Panc1 (cell line): ENCODE data around the gene ADCY7. TPM values are rescaled to one million over a fixed set of nuclear protein-coding genes. Genes with fewer than 3 reads are reported as not detected.

Source experiments
- ATAC-seq: fragments of 200-7000 bp; cut with Tn5 transposase; 2 replicates; pipeline ENCODE4 v1.9.1; 2020; ENCODE audit warnings: mild to moderate bottlenecking, moderate library complexity
- BruUV-seq: library from RNA; stranded (reverse); fragments of 400-500 nt; replicated peaks from 2 replicates; lab custom pipeline; 2021; lab: Mats Ljungman, UMichigan
- CTCF ChIA-PET: fragments of 300-600 bp; sonication (Branson Sonifier 250); formaldehyde crosslinking; loops from one replicate; lab custom pipeline; 2022; ENCODE audit warnings: antibody characterized with exemption; lab: Charles Lee
- POLR2A ChIA-PET: fragments of 300-600 bp; sonication (Branson Sonifier 250); formaldehyde crosslinking; loops from one replicate; lab custom pipeline; 2022; ENCODE audit warnings: antibody characterized with exemption; lab: Charles Lee
- DNase-seq: peaks from one replicate; pipeline ENCODE4 v3.0.0-alpha.2; 2010; ENCODE audit warnings: low read depth, low spot score
- H3K27ac ChIP-seq: 2 replicates; pipeline ENCODE4 v1.5.1; 2011; ENCODE audit warnings: mild to moderate bottlenecking, low read length, inconsistent platforms
- H3K27me3 ChIP-seq: fragments of 200-500 bp; sonication (Bioruptor generic); 2 replicates; pipeline ENCODE4 v1.6.0; 2014; ENCODE audit warnings: low read length, inconsistent platforms; ENCODE audit not compliant: control insufficient read depth, insufficient read depth
- H3K36me3 ChIP-seq: fragments of 200-500 bp; sonication (Bioruptor generic); 2 replicates; pipeline ENCODE4 v1.5.1; 2014; ENCODE audit warnings: inconsistent platforms, mild to moderate bottlenecking, low read length, moderate library complexity; ENCODE audit not compliant: control insufficient read depth, insufficient read depth
- H3K4me1 ChIP-seq: 2 replicates; pipeline ENCODE4 v1.5.1; 2011; ENCODE audit warnings: inconsistent platforms, mild to moderate bottlenecking, low read length, moderate library complexity; ENCODE audit not compliant: control insufficient read depth, insufficient read depth
- H3K4me3 ChIP-seq, 2 experiments: 2 replicates each; pipeline ENCODE4 v1.5.1; 2011 to 2012; ENCODE audit warnings: low read depth in 2 of 2, low read length in 2 of 2, mild to moderate bottlenecking in 2 of 2, inconsistent platforms in 1 of 2, moderate library complexity in 1 of 2
- H3K9me3 ChIP-seq: fragments of 200-500 bp; sonication (Bioruptor generic); 2 replicates; pipeline ENCODE4 v1.5.1; 2014; ENCODE audit warnings: low read depth, mild to moderate bottlenecking, inconsistent platforms, low read length, moderate library complexity; ENCODE audit not compliant: control insufficient read depth, insufficient read depth
- CTCF ChIP-seq: fragments of 450-650 bp; IDR thresholded peaks from 2 replicates; pipeline ENCODE4 v1.5.1; 2017; ENCODE audit warnings: mild to moderate bottlenecking
- POLR2AphosphoS5 ChIP-seq: IDR thresholded peaks from 2 replicates; pipeline ENCODE4 v1.6.1; 2012; ENCODE audit warnings: mild to moderate bottlenecking, low read depth, low read length, moderate library complexity
- REST ChIP-seq, 2 experiments: IDR thresholded peaks; 2 replicates each; pipeline ENCODE4 v1.6.1; 2011 to 2012; ENCODE audit warnings: low read depth in 2 of 2, control low read depth in 1 of 2, low read length in 1 of 2, mild to moderate bottlenecking in 1 of 2, moderate library complexity in 1 of 2; ENCODE audit not compliant: insufficient read depth in 1 of 2
- SIN3A ChIP-seq: IDR thresholded peaks from 2 replicates; pipeline ENCODE4 v1.6.1; 2012; ENCODE audit warnings: low read depth, mild to moderate bottlenecking, low read length, moderate library complexity, borderline replicate concordance; ENCODE audit not compliant: insufficient read depth
- TCF7L2 ChIP-seq: IDR thresholded peaks from 2 replicates; pipeline ENCODE4 v1.6.1; 2011; ENCODE audit warnings: mild to moderate bottlenecking, low read depth, low read length, inconsistent platforms
- in situ Hi-C: cut with HindIII; loops from 2 replicates; pipeline ENCODE4 v1.10.0; 2016; ENCODE audit warnings: low sequenced_read_pairs, low pct_unique_long_range_greater_than_20kb
- intact Hi-C: fragments of 100-400 bp; cut with micrococcal nuclease; formaldehyde crosslinking; loops from one replicate; pipeline ENCODE4 v1.10.0; 2022; ENCODE audit not compliant: unreplicated experiment
- total RNA-seq: library from RNA; stranded (reverse); gene quantifications from one replicate; pipeline ENCODE4 v1.2.1, GENCODE V29; 2021; ENCODE audit not compliant: unreplicated experiment

The ADCY7 gene
- total RNA-seq, 1 experiment from 2014 or later: 6.3 TPM

GRCh38 chr16:50263060-50263909 lies 3.1 kb upstream of the ADCY7 start:
- POLR2A ChIA-PET: no interaction called here
- Histone ChIP-seq H3K36me3 (no peaks in the 10 kb centered on the region), H3K4me1 (peaks cover 6% of the 10 kb centered on the region; the same call in 1 of the 2 replicates), H3K27ac (no peak overlapping the region), H3K4me3 (no peak overlapping the region), H3K27me3 (no peaks in the 10 kb centered on the region), H3K9me3 (no peaks in the 10 kb centered on the region)
- no TSS peak for BruUV-seq
- intact Hi-C loops: no loop called here
- ATAC-seq (no peak), DNase-seq (no peak)
- CTCF ChIA-PET: no interaction called here
- in situ Hi-C loops: no loop called here
- TF ChIP-seq REST (IDR thresholded peaks at IDR 0.05; ENCODE audit: insufficient read depth in 1 of 2, low read depth in 2 of 2, low read length in 1 of 2) (no peak), TCF7L2 (no peak), CTCF (no peak), POLR2AphosphoS5 (no peak), SIN3A (no peak)

GRCh38 chr16:50263940-50264929 lies 2.1 kb upstream of the ADCY7 start:
- ChIA-PET CTCF (no interaction called here), POLR2A (no interaction called here)
- no peak overlapping the region for H3K4me3 ChIP-seq
- no peak for DNase-seq
- H3K9me3 ChIP-seq: no peaks in the 10 kb centered on the region
- H3K27me3 ChIP-seq: no peaks in the 10 kb centered on the region
- no peaks in the 10 kb centered on the region for H3K36me3 ChIP-seq
- in situ Hi-C loops: no loop called here
- intact Hi-C loops: no loop called here
- no peak overlapping the region for H3K27ac ChIP-seq
- H3K4me1 ChIP-seq: peaks cover 6% of the 10 kb centered on the region; the same call in 1 of the 2 replicates
- TF ChIP-seq SIN3A (no peak), POLR2AphosphoS5 (no peak), REST (IDR thresholded peaks at IDR 0.05; ENCODE audit: insufficient read depth in 1 of 2, low read depth in 2 of 2, low read length in 1 of 2) (no peak), CTCF (no peak), TCF7L2 (no peak)
- no TSS peak for BruUV-seq
- no peak for ATAC-seq
